ENCODE measurements around the gene TSPAN15. TPM values are rescaled to one million over a fixed set of nuclear protein-coding genes. Genes with fewer than 3 reads are reported as not detected.
"Not testable (repeated sequence)": the region's sequence is repeated elsewhere in the genome, so short reads cannot be mapped to it uniquely, and the experiment has no call there.

TSPAN15 gene
- total RNA-seq, 2 experiments from 2014 or later = 0.85 to 0.91 TPM

DNA sequence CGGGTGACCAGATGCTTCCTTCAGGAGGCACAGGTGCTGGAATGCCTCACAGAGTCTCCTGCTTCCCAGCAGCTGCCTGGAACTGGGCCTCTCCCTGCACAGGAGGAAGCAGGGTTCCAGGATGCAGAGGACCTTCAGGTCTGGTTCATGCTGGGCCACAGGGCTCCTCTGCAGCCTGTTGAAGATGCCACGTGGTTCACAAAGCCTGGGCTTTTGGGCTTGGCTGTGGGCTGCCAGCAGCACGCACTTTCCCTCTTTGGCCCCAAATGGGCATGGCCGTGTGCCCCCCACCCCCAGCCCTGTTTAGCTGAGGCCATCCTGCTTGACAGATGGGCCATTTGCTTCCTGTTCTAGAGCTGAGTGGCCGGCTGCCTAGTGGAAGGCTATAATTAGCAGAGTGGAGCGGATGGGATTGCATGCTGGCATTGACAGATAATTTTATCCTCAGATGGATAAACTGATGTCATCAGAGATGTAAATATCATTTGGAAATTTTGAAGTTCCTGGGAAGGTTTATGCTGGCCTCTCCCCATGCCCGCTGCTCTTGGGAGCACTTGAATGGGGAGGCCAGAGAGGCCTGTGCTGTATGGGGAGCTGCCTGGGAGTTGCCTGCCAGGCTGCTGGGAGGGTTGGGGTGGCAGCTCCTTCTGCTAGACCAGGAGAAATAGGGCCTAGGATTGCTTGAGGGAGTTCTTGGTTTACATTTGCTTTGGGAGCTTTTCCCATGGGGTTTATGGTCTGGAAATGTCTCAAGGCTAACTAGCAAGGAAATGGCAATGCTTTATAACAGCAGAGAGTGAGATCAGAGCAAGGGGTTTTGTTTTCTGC, 28.2 kb downstream of the TSPAN15 start:
- Mint-ChIP-seq H3K36me3 (ENCODE audit: low read depth) (no peaks in the 10 kb centered on the region), H3K4me1 (no peaks in the 10 kb centered on the region), H3K9me3 (ENCODE audit: low read depth) (no peaks in the 10 kb centered on the region), H3K27ac (no peak overlapping the region), H3K27me3 (no peaks in the 10 kb centered on the region), H3K4me3 (no peak overlapping the region)
- intact Hi-C loops (cut with DNase I, micrococcal nuclease) = no loop called here
- CTCF ChIA-PET = interaction anchor here (1.1 kb wide), 1 partner anchor 28 kb away, joined by 3 read pairs; no protein-coding TSS in a partner anchor
- no peak for DNase-seq
- ATAC-seq = no peak
- POLR2A ChIA-PET = no interaction called here

DNA sequence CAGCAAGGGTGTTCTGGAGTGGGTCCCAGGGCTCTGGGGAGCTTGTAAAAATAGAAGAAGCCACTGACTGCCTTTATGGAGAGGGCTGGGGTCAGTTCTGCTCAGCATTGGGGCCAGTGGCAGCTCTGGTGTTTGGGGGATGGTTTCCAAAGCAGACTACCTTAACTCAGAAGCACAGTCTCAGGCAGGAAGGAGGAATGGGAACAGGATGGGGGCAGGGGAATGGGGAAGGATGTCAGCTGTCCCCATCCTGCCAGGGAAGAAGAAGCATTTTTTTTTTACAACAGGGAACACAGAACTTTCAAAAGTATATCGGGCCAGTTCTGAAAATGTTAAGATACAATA, 28.8 kb downstream of the TSPAN15 start:
- no peak overlapping the region for H3K27ac Mint-ChIP-seq
- no peak overlapping the region for H3K4me3 Mint-ChIP-seq
- no peaks in the 10 kb centered on the region for H3K36me3 Mint-ChIP-seq (ENCODE audit: low read depth)
- no peaks in the 10 kb centered on the region for H3K27me3 Mint-ChIP-seq
- ATAC-seq (no peak), DNase-seq (no peak)
- intact Hi-C loops (cut with DNase I, micrococcal nuclease) = no loop called here
- no peaks in the 10 kb centered on the region for H3K4me1 Mint-ChIP-seq
- ChIA-PET CTCF (interaction anchor here (1.1 kb wide), 1 partner anchor 27 kb away, joined by 3 read pairs; no protein-coding TSS in a partner anchor), POLR2A (no interaction called here)
- no peaks in the 10 kb centered on the region for H3K9me3 Mint-ChIP-seq (ENCODE audit: low read depth)

- H3K9me3 Mint-ChIP-seq (ENCODE audit: low read depth) = no peaks in the 10 kb centered on the region
- no peak overlapping the region for H3K27ac Mint-ChIP-seq
- no peaks in the 10 kb centered on the region for H3K4me1 Mint-ChIP-seq
- DNase-seq = no peak
- ChIA-PET POLR2A (interaction anchor here (0.7 kb wide), 1 partner anchor 365 kb away, joined by 6 read pairs; no protein-coding TSS in a partner anchor), CTCF (interaction anchor here (0.6 kb wide), 1 partner anchor 335 kb away, joined by 3 read pairs; no protein-coding TSS in a partner anchor)
- intact Hi-C loops (cut with DNase I, micrococcal nuclease) = no loop called here
- no peak for ATAC-seq
- H3K27me3 Mint-ChIP-seq = no peaks in the 10 kb centered on the region
- no peaks in the 10 kb centered on the region for H3K36me3 Mint-ChIP-seq (ENCODE audit: low read depth)
- no peak overlapping the region for H3K4me3 Mint-ChIP-seq
Observed at GRCh38 chr10:69481305-69481704, 30.0 kb downstream of the TSPAN15 start.

GRCh38 chr10:69481811-69482524, 30.7 kb downstream of the TSPAN15 start:
- DNase-seq (no peak), ATAC-seq (no peak)
- Mint-ChIP-seq H3K4me3 (no peak overlapping the region), H3K4me1 (no peaks in the 10 kb centered on the region), H3K9me3 (ENCODE audit: low read depth) (no peaks in the 10 kb centered on the region), H3K27me3 (no peaks in the 10 kb centered on the region), H3K36me3 (ENCODE audit: low read depth) (no peaks in the 10 kb centered on the region), H3K27ac (no peak overlapping the region)
- CTCF ChIA-PET = interaction anchor here (0.6 kb wide), 1 partner anchor 334 kb away, joined by 3 read pairs; no protein-coding TSS in a partner anchor
- POLR2A ChIA-PET = no interaction called here
- intact Hi-C loops (cut with DNase I, micrococcal nuclease) = no loop called here

DNA sequence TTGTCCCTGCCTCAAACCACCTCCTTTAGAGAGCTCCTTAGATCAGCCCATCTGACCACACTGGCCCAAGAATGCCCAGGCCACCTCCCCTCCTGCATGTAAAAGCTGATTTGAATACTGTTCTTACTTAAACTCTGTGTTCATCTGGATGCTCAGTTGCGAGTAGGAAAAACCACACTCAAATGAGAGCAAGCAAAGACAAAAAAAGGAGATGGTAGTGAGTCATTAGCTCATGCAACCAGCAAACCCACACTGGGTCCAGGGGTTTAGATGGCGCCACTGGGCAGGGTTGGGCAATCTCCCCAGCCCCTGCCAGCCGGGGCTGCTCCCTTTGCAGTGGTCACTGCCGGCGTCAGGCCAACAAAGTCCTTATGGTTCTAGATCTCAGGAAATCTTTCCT, 32.7 kb downstream of the TSPAN15 start:
- ATAC-seq = no peak
- no peaks in the 10 kb centered on the region for H3K36me3 Mint-ChIP-seq (ENCODE audit: low read depth)
- intact Hi-C loops (cut with DNase I, micrococcal nuclease) = no loop called here
- H3K27me3 Mint-ChIP-seq = no peaks in the 10 kb centered on the region
- DNase-seq = no peak
- no peaks in the 10 kb centered on the region for H3K4me1 Mint-ChIP-seq
- H3K27ac Mint-ChIP-seq = no peak overlapping the region
- H3K4me3 Mint-ChIP-seq = no peak overlapping the region
- H3K9me3 Mint-ChIP-seq (ENCODE audit: low read depth) = peaks cover 8% of the 10 kb centered on the region
- POLR2A ChIA-PET = no interaction called here
- CTCF ChIA-PET = interaction anchor here (1.2 kb wide), 1 partner anchor 30 kb away, joined by 4 read pairs; no protein-coding TSS in a partner anchor

- no peaks in the 10 kb centered on the region for H3K4me1 Mint-ChIP-seq
- no peaks in the 10 kb centered on the region for H3K36me3 Mint-ChIP-seq (ENCODE audit: low read depth)
- H3K27me3 Mint-ChIP-seq = no peaks in the 10 kb centered on the region
- ATAC-seq (no peak), DNase-seq (no peak)
- no peak overlapping the region for H3K27ac Mint-ChIP-seq
- H3K4me3 Mint-ChIP-seq = no peak overlapping the region
- CTCF ChIA-PET = interaction anchor here (1.2 kb wide), 1 partner anchor 30 kb away, joined by 4 read pairs; no protein-coding TSS in a partner anchor
- POLR2A ChIA-PET = no interaction called here
- peaks cover 8% of the 10 kb centered on the region for H3K9me3 Mint-ChIP-seq (ENCODE audit: low read depth)
- intact Hi-C loops (cut with DNase I, micrococcal nuclease) = no loop called here
Observed at GRCh38 chr10:69484736-69485135, 33.5 kb downstream of the TSPAN15 start.

DNA sequence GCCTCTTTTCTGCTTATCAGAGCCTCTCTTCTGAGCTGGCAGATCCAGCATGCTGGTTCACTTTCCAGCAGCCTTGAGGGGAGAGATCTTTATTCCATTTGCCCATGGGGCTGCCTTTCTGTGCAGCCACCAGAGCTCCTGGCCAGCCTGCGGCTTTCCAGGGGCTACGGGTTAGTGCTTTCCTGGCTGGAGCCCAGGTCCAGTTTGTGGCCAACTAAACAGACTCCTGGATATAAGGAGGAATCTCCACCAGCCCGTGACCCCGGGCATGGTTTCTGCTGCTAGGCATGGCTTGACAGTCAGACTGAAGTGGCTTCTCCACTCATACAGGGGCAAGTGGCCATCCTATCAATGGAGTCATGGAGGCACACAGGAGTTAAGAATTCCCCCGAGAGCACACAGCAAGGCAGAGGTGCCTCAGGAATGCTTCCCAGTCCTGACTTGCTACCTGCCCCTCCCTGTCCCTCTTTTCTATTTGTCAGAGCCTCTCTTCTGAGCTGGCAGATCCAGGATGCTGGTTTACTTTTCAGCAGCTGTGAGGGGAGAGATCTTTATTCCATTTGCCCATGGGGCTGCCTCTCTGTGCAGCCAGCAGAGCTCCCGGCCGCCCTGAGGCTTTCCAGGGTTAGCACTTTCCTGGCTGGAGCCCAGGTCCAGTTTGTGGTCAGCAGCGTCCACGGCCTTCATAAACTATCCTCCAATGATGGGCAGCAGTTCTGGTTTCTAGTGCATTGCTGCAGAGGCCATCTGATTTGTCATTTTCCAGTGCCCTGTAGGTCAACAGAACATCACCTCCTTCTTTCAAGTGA, 35.9 kb downstream of the TSPAN15 start:
- POLR2A ChIA-PET = no interaction called here
- intact Hi-C loops (cut with DNase I, micrococcal nuclease) = no loop called here
- no peak overlapping the region for H3K27ac Mint-ChIP-seq
- no peaks in the 10 kb centered on the region for H3K27me3 Mint-ChIP-seq
- H3K36me3 Mint-ChIP-seq (ENCODE audit: low read depth) = no peaks in the 10 kb centered on the region
- ATAC-seq = no peak
- no peaks in the 10 kb centered on the region for H3K4me1 Mint-ChIP-seq
- peaks cover 8% of the 10 kb centered on the region for H3K9me3 Mint-ChIP-seq (ENCODE audit: low read depth)
- no peak for DNase-seq
- H3K4me3 Mint-ChIP-seq = no peak overlapping the region
- CTCF ChIA-PET = interaction anchor here (0.6 kb wide), 1 partner anchor 229 kb away, joined by 4 read pairs; no protein-coding TSS in a partner anchor

GRCh38 chr10:69488149-69488844, 37.0 kb downstream of the TSPAN15 start:
- H3K36me3 Mint-ChIP-seq (ENCODE audit: low read depth); H3K4me1 Mint-ChIP-seq; ATAC-seq; H3K27ac Mint-ChIP-seq; H3K4me3 Mint-ChIP-seq; DNase-seq; H3K27me3 Mint-ChIP-seq; CTCF ChIA-PET; H3K9me3 Mint-ChIP-seq (ENCODE audit: low read depth); intact Hi-C loops (cut with DNase I, micrococcal nuclease): not testable (repeated sequence)
- POLR2A ChIA-PET = interaction anchor here (0.7 kb wide), 1 partner anchor 86 kb away, joined by 3 read pairs; no protein-coding TSS in a partner anchor

GRCh38 chr10:69488856-69489255, 37.6 kb downstream of the TSPAN15 start:
- H3K9me3 Mint-ChIP-seq (ENCODE audit: low read depth); DNase-seq; H3K27me3 Mint-ChIP-seq; ATAC-seq; H3K27ac Mint-ChIP-seq; intact Hi-C loops (cut with DNase I, micrococcal nuclease); H3K36me3 Mint-ChIP-seq (ENCODE audit: low read depth); H3K4me1 Mint-ChIP-seq; H3K4me3 Mint-ChIP-seq: not testable (repeated sequence)
- ChIA-PET CTCF (interaction anchor here (0.7 kb wide), 1 partner anchor 728 kb away, joined by 4 read pairs; no protein-coding TSS in a partner anchor), POLR2A (interaction anchor here (0.7 kb wide), 1 partner anchor 86 kb away, joined by 3 read pairs; no protein-coding TSS in a partner anchor)

GRCh38 chr10:69489506-69490090, 38.3 kb downstream of the TSPAN15 start:
- no peaks in the 10 kb centered on the region for H3K36me3 Mint-ChIP-seq (ENCODE audit: low read depth)
- H3K4me3 Mint-ChIP-seq = no peak overlapping the region
- intact Hi-C loops (cut with DNase I, micrococcal nuclease) = no loop called here
- ATAC-seq (no peak), DNase-seq (no peak)
- POLR2A ChIA-PET = no interaction called here
- no peak overlapping the region for H3K27ac Mint-ChIP-seq
- H3K27me3 Mint-ChIP-seq = no peaks in the 10 kb centered on the region
- CTCF ChIA-PET = interaction anchor here (0.7 kb wide), 1 partner anchor 727 kb away, joined by 4 read pairs; no protein-coding TSS in a partner anchor
- H3K9me3 Mint-ChIP-seq (ENCODE audit: low read depth) = peaks cover 8% of the 10 kb centered on the region
- H3K4me1 Mint-ChIP-seq = no peaks in the 10 kb centered on the region

Data from activated CD4-positive, alpha-beta T cell treated with anti-CD3 and anti-CD28 coated beads for 36 hours (primary cell).